Right lobe of liver (tissue), 6 donors: Measurements from ENCODE around the gene PAK6. TPM values are rescaled to one million over a fixed set of nuclear protein-coding genes. Genes with fewer than 3 reads are reported as not detected.

ENCODE experiments used
- ATAC-seq, 4 donors: fragments of 200-7000 bp; cut with Tn5 transposase; one replicate each; pipeline ENCODE4 v1.9.1; 2020; ENCODE audit warnings: mild to moderate bottlenecking in 4 of 4, moderate library complexity in 4 of 4
- DNase-seq, 3 donors: peaks; one replicate each; pipeline ENCODE4 v3.0.0-alpha.2; 2020
- H3K27ac ChIP-seq, 3 donors: fragments of 200-600 bp; one replicate each; pipeline ENCODE4 v1.8.0; 2022
- H3K27me3 ChIP-seq, 2 donors: fragments of 200-600 bp; one replicate each; pipeline ENCODE4 v1.8.0; 2022
- H3K36me3 ChIP-seq, 4 donors: fragments of 200-600 bp; sonication (generic) in 1 of 4; one replicate each; pipeline versions ENCODE4 v1.5.1 to v1.8.0; 2017 to 2022; ENCODE audit warnings: control low read depth in 1 of 4
- H3K4me1 ChIP-seq, 4 donors: fragments of 200-600 bp; sonication (generic) in 1 of 4; one replicate each; pipeline versions ENCODE4 v1.5.1 to v1.8.0; 2017 to 2022; ENCODE audit warnings: control low read depth in 1 of 4
- H3K4me3 ChIP-seq, 3 donors: fragments of 200-600 bp; one replicate each; pipeline ENCODE4 v1.8.0; 2022
- H3K9me3 ChIP-seq, 4 donors: fragments of 200-600 bp; sonication (generic) in 1 of 4; one replicate each; pipeline versions ENCODE4 v1.5.1 to v1.8.0; 2017 to 2022; ENCODE audit warnings: control low read depth in 1 of 4
- POLR2A ChIP-seq: fragments of 450-650 bp; IDR thresholded peaks from one replicate; pipeline ENCODE4 v1.6.1; 2017; ENCODE audit warnings: antibody characterized with exemption, mild to moderate bottlenecking
- WGBS: methylation state at CpG from one replicate; pipeline ENCODE4 v1.1.6; 2018; ENCODE audit warnings: low coverage, low lambda C conversion rate; ENCODE audit not compliant: insufficient coverage; ENCODE audit errors: missing lambda C conversion rate; 5-methylcytosine and 5-hydroxymethylcytosine counted together
- intact Hi-C, 2 donors: fragments of 100-400 bp; cut with DNase I; formaldehyde crosslinking; loops; one replicate each; pipeline versions ENCODE4 v1.11.2 to v1.14.1; 2022
- total RNA-seq, 6 experiments: library from RNA; depleted of rRNA in 2 of 6; stranded (reverse); fragments of >200 nt in 2 of 6; fragmentation: NEBNext Ultra II Directional in 3 of 6; extraction: Animal tissue kit (Norgen Biotek cat#: 25700) in 3 of 6; gene quantifications; one replicate each; pipeline versions ENCODE4 v1.1.0 to v1.2.4, GENCODE V29; 2016 to 2023
- TF ChIP-seq, protein P1 (sequence below), 4 donors: fragments of 200-600 bp in 3 of 4; fragments of 450-650 bp in 1 of 4; IDR thresholded peaks; one replicate each; pipeline versions ENCODE4 v1.5.1 to v1.8.0; 2016 to 2022; ENCODE audit warnings: antibody characterized with exemption in 4 of 4, mild to moderate bottlenecking in 2 of 4
- donor health status: DM: no; HTN: yes; CAD: no.
- donor health status: DM: no; HTN: no; CAD: no.
- donor health status: DM: no; HTN: no; CAD: no.
- donor health status: DM: no; HTN: yes; CAD: no.
- donor health status: DM: no; HTN: yes; CAD: no.

PAK6 gene
- total RNA-seq, 6 experiments from 2014 or later: 0.05 to 0.19 (median 0.10) TPM; not detected in 2

GRCh38 chr15:40317580-40317979 lies 78.7 kb downstream of the PAK6 start:
- ATAC-seq (no peak), DNase-seq (no peak)
- intact Hi-C loops: no loop called here
- WGBS: 48% methylated on average over 4 of the region's 4 CpGs
- no peak overlapping the region for H3K27ac ChIP-seq
- H3K36me3 ChIP-seq: no peaks in the 10 kb centered on the region
- H3K27me3 ChIP-seq: no peaks in the 10 kb centered on the region
- H3K4me3 ChIP-seq: no peak overlapping the region
- no peaks in the 10 kb centered on the region for H3K9me3 ChIP-seq
- H3K4me1 ChIP-seq: no peaks in the 10 kb centered on the region
- TF ChIP-seq, protein P1, sequence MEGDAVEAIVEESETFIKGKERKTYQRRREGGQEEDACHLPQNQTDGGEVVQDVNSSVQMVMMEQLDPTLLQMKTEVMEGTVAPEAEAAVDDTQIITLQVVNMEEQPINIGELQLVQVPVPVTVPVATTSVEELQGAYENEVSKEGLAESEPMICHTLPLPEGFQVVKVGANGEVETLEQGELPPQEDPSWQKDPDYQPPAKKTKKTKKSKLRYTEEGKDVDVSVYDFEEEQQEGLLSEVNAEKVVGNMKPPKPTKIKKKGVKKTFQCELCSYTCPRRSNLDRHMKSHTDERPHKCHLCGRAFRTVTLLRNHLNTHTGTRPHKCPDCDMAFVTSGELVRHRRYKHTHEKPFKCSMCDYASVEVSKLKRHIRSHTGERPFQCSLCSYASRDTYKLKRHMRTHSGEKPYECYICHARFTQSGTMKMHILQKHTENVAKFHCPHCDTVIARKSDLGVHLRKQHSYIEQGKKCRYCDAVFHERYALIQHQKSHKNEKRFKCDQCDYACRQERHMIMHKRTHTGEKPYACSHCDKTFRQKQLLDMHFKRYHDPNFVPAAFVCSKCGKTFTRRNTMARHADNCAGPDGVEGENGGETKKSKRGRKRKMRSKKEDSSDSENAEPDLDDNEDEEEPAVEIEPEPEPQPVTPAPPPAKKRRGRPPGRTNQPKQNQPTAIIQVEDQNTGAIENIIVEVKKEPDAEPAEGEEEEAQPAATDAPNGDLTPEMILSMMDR (IDR thresholded peaks at IDR 0.05): no peak
- no peak for TF ChIP-seq POLR2A

DNA sequence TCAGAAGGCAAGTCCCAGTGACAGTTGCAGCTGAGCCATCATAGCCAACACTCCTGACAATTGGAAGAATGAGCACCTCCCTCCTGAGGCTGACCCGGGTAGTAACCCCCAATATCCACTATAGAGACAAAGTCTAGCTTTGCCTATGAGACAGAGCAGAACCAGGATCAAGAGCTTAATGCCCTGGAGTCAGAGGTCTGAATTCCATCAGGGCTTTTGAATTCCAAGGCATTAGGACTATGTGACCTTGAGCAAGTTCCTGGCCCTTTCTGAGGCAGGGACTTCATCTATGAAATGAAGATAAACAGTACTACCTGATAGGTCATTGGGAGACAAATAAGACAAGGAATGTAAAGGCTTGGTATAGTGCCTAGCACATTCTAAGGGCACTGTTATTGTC lies 81.5 kb downstream of the PAK6 start:
- H3K27ac ChIP-seq: no peak overlapping the region
- DNase-seq: no peak
- peaks cover 0 to 5% (median 0%) of the 10 kb centered on the region in 4 donors for H3K4me1 ChIP-seq
- no peaks in the 10 kb centered on the region for H3K27me3 ChIP-seq
- 80% methylated on average over 1 of the region's 1 CpG for whole genome bisulfite sequencing
- no peaks in the 10 kb centered on the region for H3K36me3 ChIP-seq
- TF ChIP-seq POLR2A: no peak
- TF ChIP-seq, protein P1 (IDR thresholded peaks at IDR 0.05): no peak
- no peak overlapping the region for H3K4me3 ChIP-seq
- no peaks in the 10 kb centered on the region for H3K9me3 ChIP-seq
- ATAC-seq: no peak
- intact Hi-C loops: no loop called here

DNA sequence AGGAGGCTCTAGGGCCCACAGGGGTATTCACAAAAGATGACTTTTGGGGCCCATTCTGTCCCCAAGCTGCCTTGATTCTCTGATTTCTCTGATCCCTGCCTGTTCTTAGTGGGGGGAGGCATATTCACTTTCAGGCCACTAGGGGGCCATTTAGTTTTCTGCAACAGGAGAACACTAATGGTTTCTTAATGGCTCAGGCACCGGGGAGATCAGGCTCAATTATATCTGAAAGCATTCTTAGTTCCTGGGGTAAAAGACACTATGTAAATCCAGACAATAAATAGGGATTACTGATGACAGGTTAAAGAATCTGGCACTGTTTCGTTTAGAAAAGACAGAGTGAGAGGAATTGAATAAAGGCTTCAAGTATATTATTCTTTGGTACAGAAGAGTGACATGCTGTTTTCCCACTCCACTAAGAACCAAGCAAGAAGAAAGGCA lies 82.1 kb downstream of the PAK6 start:
- Histone ChIP-seq H3K4me3 (no peak overlapping the region), H3K36me3 (no peaks in the 10 kb centered on the region), H3K27me3 (no peaks in the 10 kb centered on the region), H3K27ac (no peak overlapping the region), H3K4me1 (peaks cover 0 to 8% (median 0%) of the 10 kb centered on the region in 4 donors), H3K9me3 (no peaks in the 10 kb centered on the region)
- peak; percentile 45 to 60 (median 54) for ATAC-seq
- WGBS: 0% methylated on average over 2 of the region's 2 CpGs
- no peak for TF ChIP-seq POLR2A
- TF ChIP-seq, protein P1 (IDR thresholded peaks at IDR 0.05): peak; percentile 80 to 89 (median 88)
- intact Hi-C loops: no loop called here
- DNase-seq: peak in 1 of 3 donors; percentile 68

DNA sequence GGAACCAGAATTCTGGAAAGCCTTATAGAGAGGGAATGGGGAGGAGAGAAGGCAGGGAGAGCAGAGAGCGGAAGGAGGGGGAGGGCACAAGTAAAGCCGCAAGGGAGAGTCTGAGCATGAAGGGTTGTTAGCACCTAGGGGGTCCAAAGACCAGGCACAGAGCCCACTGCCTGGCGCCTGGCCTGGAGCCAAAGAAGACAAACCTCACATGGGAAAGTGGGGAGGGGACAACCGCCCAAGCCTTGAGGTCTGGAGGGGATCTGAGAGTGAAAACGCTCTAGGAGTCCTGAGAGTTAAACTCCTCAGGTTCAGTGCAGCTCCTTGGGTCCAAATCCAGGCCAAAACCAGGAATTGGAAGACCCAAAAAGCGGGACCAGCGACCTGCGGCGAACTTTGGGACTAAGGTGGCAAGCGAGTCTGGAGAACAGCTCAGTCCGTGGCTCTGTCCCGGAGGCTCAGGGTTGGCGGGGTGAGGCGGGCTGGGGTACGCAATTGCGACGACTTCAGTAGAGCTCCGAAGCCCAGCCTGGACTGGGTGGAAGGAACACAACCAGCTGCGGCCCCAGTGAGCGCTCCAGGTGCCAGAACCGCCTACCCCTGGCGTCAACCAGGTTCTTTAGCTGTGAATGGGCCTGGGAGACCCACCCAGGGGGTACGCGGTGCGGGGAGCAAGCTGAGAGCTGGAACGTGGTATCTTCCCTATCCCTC lies 83.8 kb downstream of the PAK6 start:
- Histone ChIP-seq H3K9me3 (no peaks in the 10 kb centered on the region), H3K4me1 (peaks cover 0 to 8% (median 0%) of the 10 kb centered on the region in 4 donors), H3K36me3 (no peaks in the 10 kb centered on the region), H3K27ac (peak overlapping the region in 1 of 3 donors; percentile 65), H3K4me3 (peak overlapping the region in 1 of 3 donors; percentile 69), H3K27me3 (no peaks in the 10 kb centered on the region)
- intact Hi-C loops: no loop called here
- no peak for ATAC-seq
- TF ChIP-seq POLR2A: no peak
- TF ChIP-seq, protein P1 (IDR thresholded peaks at IDR 0.05): no peak
- peak in 1 of 3 donors; percentile 52 for DNase-seq
- WGBS: 47% methylated on average over 8 of the region's 26 CpGs
